Measurements from ENCODE around the gene ROBO1.

GRCh38 chr3:79067734-79068133 is 700.1 kb downstream of the ROBO1 start:
- TF ChIP-seq POLR2A (IDR thresholded peaks at IDR 0.05; ENCODE audit: low read length), result no peak
- TF ChIP-seq GATA1 (IDR thresholded peaks at IDR 0.05; ENCODE audit: low read depth, low read length), result no peak
